Liver (tissue), 9 donors: ENCODE measurements around the gene BTN3A1. TPM values are rescaled to one million over a fixed set of nuclear protein-coding genes. Genes with fewer than 3 reads are reported as not detected.
"Not testable (repeated sequence)": the region's sequence is repeated elsewhere in the genome, so short reads cannot be mapped to it uniquely, and the experiment has no call there.

Experiments used
- DNase-seq: peaks from one replicate; pipeline ENCODE4 v3.0.0-alpha.2; 2017; ENCODE audit warnings: low spot score
- H3K27ac ChIP-seq, 2 donors: one replicate each; pipeline ENCODE4 v1.7.0; 2013; ENCODE audit warnings: inconsistent platforms in 2 of 2, low read length in 2 of 2, control low read depth in 1 of 2, low read depth in 1 of 2, mild to moderate bottlenecking in 1 of 2
- H3K27me3 ChIP-seq, 4 donors: one replicate each; pipeline versions ENCODE4 v1.6.1 to v1.7.0; 2013; ENCODE audit warnings: low read length in 3 of 4, inconsistent platforms in 1 of 4, mild to moderate bottlenecking in 1 of 4, moderate library complexity in 1 of 4; ENCODE audit not compliant: control insufficient read depth in 4 of 4, insufficient read depth in 4 of 4
- H3K36me3 ChIP-seq, 4 donors: one replicate each; pipeline versions ENCODE4 v1.6.1 to v1.7.0; 2013; ENCODE audit warnings: low read length in 3 of 4, mild to moderate bottlenecking in 3 of 4, low read depth in 1 of 4, moderate library complexity in 1 of 4; ENCODE audit not compliant: control insufficient read depth in 4 of 4, insufficient read depth in 3 of 4
- H3K4me1 ChIP-seq, 4 donors: one replicate each; pipeline versions ENCODE4 v1.6.1 to v1.7.0; 2013; ENCODE audit warnings: low read length in 3 of 4, mild to moderate bottlenecking in 3 of 4, moderate library complexity in 1 of 4; ENCODE audit not compliant: control insufficient read depth in 4 of 4, insufficient read depth in 4 of 4
- H3K4me3 ChIP-seq, 3 donors: one replicate each; pipeline versions ENCODE4 v1.6.1 to v1.7.0; 2013; ENCODE audit warnings: low read length in 3 of 3, control low read depth in 1 of 3, low read depth in 1 of 3, mild to moderate bottlenecking in 1 of 3
- H3K9ac ChIP-seq, 2 donors: one replicate each; pipeline ENCODE4 v1.7.0; 2013; ENCODE audit warnings: low read length in 2 of 2, mild to moderate bottlenecking in 2 of 2, moderate library complexity in 2 of 2, control low read depth in 1 of 2, low read depth in 1 of 2
- H3K9me3 ChIP-seq, 4 donors: one replicate each; pipeline versions ENCODE4 v1.6.1 to v1.7.0; 2013; ENCODE audit warnings: low read length in 3 of 4; ENCODE audit not compliant: control insufficient read depth in 4 of 4
- EGR1 ChIP-seq, 2 donors: IDR thresholded peaks; 2 replicates each; pipeline ENCODE4 v1.6.1; 2016 to 2018; ENCODE audit warnings: antibody characterized with exemption in 2 of 2, low read depth in 2 of 2
- FOXA2 ChIP-seq: IDR thresholded peaks from 2 replicates; pipeline ENCODE4 v1.6.1; 2016; ENCODE audit warnings: antibody characterized with exemption
- GABPA ChIP-seq, 2 donors: IDR thresholded peaks in 1 of 2; conservative IDR thresholded peaks in 1 of 2; 2 replicates each; pipeline ENCODE4 v1.6.1; 2016; ENCODE audit warnings: antibody characterized with exemption in 2 of 2, mild to moderate bottlenecking in 1 of 2, moderate library complexity in 1 of 2
- HNF4A ChIP-seq, 2 donors: conservative IDR thresholded peaks; 2 replicates each; pipeline ENCODE4 v1.6.1; 2016; ENCODE audit warnings: antibody characterized with exemption in 2 of 2, mild to moderate bottlenecking in 2 of 2
- HNF4G ChIP-seq: IDR thresholded peaks from 2 replicates; pipeline ENCODE4 v1.6.1; 2016; ENCODE audit warnings: antibody characterized with exemption
- RAD21 ChIP-seq, 2 donors: IDR thresholded peaks; 2 replicates each; pipeline ENCODE4 v1.6.1; 2016; ENCODE audit warnings: antibody characterized with exemption in 2 of 2, mild to moderate bottlenecking in 2 of 2
- RXRA ChIP-seq, 2 donors: IDR thresholded peaks; 2 replicates each; pipeline ENCODE4 v1.6.1; 2017 to 2018; ENCODE audit warnings: antibody characterized with exemption in 2 of 2, mild to moderate bottlenecking in 1 of 2
- TAF1 ChIP-seq: conservative IDR thresholded peaks from 2 replicates; pipeline ENCODE4 v1.6.1; 2016; ENCODE audit warnings: antibody characterized with exemption, mild to moderate bottlenecking
- YY1 ChIP-seq: IDR thresholded peaks from 2 replicates; pipeline ENCODE4 v1.6.1; 2016; ENCODE audit warnings: antibody characterized with exemption, mild to moderate bottlenecking
- ZBTB33 ChIP-seq: IDR thresholded peaks from 2 replicates; pipeline ENCODE4 v1.6.1; 2016; ENCODE audit warnings: antibody characterized with exemption
- WGBS: extraction: QIAGEN DNeasy Blood & Tissue Kit; methylation state at CpG from one replicate; pipeline ENCODE4 v1.1.7; 2013; 5-methylcytosine and 5-hydroxymethylcytosine counted together
- polyA plus RNA-seq, 2 donors: library from polyadenylated mRNA; stranded (reverse) in 1 of 2; unstranded in 1 of 2; fragments of 200-250 nt in 1 of 2; fragments of >200 nt in 1 of 2; fragmentation: Nextera tagmentation in 1 of 2; extraction: Ambion mirVana in 1 of 2; gene quantifications; one replicate each; pipeline versions ENCODE4 v1.2.1 to v1.2.3, GENCODE V29; 2013 to 2015
- total RNA-seq, 2 donors: library from RNA; depleted of rRNA; stranded (reverse); fragments of >200 nt; gene quantifications; one replicate each; pipeline ENCODE4 v1.2.3, GENCODE V29; 2014
- TF ChIP-seq, protein P1 (sequence below): IDR thresholded peaks from 2 replicates; pipeline ENCODE4 v1.6.1; 2016; ENCODE audit warnings: antibody characterized with exemption, mild to moderate bottlenecking
- TF ChIP-seq, protein P2 (sequence below): fragments of 150-350 bp; IDR thresholded peaks from 2 replicates; pipeline ENCODE4 v1.5.1; 2017; ENCODE audit warnings: improper control_type of control experiment, low read depth, low read length; ENCODE audit not compliant: missing input control
- donor health status: healthy.
- donor health status: healthy.
- donor health status: healthy.
- donor health status: healthy.
- donor health status: healthy.

The BTN3A1 gene
- total and polyA plus RNA-seq, 4 donors: 2.3 to 17.1 (median 6.3) TPM

GRCh38 chr6:26457806-26458688 is 56.0 kb downstream of the BTN3A1 start, which contains the start of gene BTN2A1:
Gene BTN2A1, plus strand, starts transcription at chr6:26457955. Its CDS starts 682 bp downstream, at chr6:26458637.
- peak in 1 of 2 donors; percentile 20 for TF ChIP-seq RAD21 (IDR thresholded peaks at IDR 0.05)
- peak; percentile 51 for TF ChIP-seq TAF1
- no peak for TF ChIP-seq FOXA2
- no peak for TF ChIP-seq EGR1 (IDR thresholded peaks at IDR 0.05; ENCODE audit: low read depth in 2 of 2)
- peak; percentile 97 for TF ChIP-seq YY1
- TF ChIP-seq, protein P1, sequence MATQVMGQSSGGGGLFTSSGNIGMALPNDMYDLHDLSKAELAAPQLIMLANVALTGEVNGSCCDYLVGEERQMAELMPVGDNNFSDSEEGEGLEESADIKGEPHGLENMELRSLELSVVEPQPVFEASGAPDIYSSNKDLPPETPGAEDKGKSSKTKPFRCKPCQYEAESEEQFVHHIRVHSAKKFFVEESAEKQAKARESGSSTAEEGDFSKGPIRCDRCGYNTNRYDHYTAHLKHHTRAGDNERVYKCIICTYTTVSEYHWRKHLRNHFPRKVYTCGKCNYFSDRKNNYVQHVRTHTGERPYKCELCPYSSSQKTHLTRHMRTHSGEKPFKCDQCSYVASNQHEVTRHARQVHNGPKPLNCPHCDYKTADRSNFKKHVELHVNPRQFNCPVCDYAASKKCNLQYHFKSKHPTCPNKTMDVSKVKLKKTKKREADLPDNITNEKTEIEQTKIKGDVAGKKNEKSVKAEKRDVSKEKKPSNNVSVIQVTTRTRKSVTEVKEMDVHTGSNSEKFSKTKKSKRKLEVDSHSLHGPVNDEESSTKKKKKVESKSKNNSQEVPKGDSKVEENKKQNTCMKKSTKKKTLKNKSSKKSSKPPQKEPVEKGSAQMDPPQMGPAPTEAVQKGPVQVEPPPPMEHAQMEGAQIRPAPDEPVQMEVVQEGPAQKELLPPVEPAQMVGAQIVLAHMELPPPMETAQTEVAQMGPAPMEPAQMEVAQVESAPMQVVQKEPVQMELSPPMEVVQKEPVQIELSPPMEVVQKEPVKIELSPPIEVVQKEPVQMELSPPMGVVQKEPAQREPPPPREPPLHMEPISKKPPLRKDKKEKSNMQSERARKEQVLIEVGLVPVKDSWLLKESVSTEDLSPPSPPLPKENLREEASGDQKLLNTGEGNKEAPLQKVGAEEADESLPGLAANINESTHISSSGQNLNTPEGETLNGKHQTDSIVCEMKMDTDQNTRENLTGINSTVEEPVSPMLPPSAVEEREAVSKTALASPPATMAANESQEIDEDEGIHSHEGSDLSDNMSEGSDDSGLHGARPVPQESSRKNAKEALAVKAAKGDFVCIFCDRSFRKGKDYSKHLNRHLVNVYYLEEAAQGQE: peak; percentile 8
- WGBS: under 1% methylated on average over 31 of the region's 31 CpGs
- DNase-seq: peak; percentile 64
- Histone ChIP-seq H3K27ac (peak within 1 kb of the TSS; percentile 80 to 96), H3K4me3 (peak within 1 kb of the TSS; percentile 86 to 97 (median 89)), H3K9me3 (no peaks in the 10 kb centered on the region), H3K9ac (peak within 1 kb of the TSS; percentile 79 to 98), H3K4me1 (peaks cover 0 to 19% (median 13%) of the 10 kb centered on the region in 4 donors), H3K36me3 (peaks cover 0 to 15% (median 8%) of the 10 kb centered on the region in 4 donors), H3K27me3 (no peaks in the 10 kb centered on the region)

DNA sequence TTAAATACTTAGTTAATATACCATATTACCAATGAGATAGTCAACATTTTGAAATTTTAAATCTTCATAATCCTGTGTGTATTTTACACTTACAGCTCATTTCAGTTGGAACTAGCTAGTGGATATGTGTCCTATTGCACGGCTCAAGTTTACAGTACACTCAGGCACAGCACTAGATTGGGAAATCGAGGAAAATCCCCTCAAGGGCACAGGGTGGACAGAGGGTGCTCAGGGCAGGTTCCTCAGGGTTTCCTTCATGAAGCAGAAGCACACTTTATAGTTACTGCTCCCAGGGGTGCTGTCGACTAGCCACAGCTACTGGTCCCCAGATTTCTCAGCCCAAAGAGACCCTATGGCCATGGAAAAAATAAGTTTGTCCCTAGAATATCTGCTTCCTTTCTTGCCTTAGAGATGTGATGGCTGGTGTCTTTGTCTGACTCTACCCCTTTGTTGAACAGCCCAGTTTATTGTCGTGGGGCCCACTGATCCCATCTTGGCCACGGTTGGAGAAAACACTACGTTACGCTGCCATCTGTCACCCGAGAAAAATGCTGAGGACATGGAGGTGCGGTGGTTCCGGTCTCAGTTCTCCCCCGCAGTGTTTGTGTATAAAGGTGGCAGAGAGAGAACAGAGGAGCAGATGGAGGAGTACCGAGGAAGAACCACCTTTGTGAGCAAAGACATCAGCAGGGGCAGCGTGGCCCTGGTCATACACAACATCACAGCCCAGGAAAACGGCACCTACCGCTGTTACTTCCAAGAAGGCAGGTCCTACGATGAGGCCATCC is 57.1 kb downstream of the BTN3A1 start:
- no peak overlapping the region for H3K4me3 ChIP-seq
- TF ChIP-seq GABPA (IDR thresholded peaks at IDR 0.05 in 1 of 2, conservative IDR thresholded peaks at IDR 0.05 in 1 of 2) (no peak), TAF1 (no peak), HNF4A (conservative IDR thresholded peaks at IDR 0.05) (no peak), HNF4G (no peak), RAD21 (IDR thresholded peaks at IDR 0.05) (no peak), EGR1 (IDR thresholded peaks at IDR 0.05; ENCODE audit: low read depth in 2 of 2) (no peak), YY1 (no peak), ZBTB33 (no peak), RXRA (IDR thresholded peaks at IDR 0.05) (no peak)
- TF ChIP-seq, protein P1: no peak
- TF ChIP-seq, protein P2, sequence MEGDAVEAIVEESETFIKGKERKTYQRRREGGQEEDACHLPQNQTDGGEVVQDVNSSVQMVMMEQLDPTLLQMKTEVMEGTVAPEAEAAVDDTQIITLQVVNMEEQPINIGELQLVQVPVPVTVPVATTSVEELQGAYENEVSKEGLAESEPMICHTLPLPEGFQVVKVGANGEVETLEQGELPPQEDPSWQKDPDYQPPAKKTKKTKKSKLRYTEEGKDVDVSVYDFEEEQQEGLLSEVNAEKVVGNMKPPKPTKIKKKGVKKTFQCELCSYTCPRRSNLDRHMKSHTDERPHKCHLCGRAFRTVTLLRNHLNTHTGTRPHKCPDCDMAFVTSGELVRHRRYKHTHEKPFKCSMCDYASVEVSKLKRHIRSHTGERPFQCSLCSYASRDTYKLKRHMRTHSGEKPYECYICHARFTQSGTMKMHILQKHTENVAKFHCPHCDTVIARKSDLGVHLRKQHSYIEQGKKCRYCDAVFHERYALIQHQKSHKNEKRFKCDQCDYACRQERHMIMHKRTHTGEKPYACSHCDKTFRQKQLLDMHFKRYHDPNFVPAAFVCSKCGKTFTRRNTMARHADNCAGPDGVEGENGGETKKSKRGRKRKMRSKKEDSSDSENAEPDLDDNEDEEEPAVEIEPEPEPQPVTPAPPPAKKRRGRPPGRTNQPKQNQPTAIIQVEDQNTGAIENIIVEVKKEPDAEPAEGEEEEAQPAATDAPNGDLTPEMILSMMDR: no peak
- no peaks in the 10 kb centered on the region for H3K27me3 ChIP-seq
- H3K36me3 ChIP-seq: peaks cover 0 to 25% (median 19%) of the 10 kb centered on the region in 4 donors
- peaks cover 0 to 19% (median 13%) of the 10 kb centered on the region in 4 donors for H3K4me1 ChIP-seq
- DNase-seq: no peak
- H3K9me3 ChIP-seq: no peaks in the 10 kb centered on the region
- H3K9ac ChIP-seq: no peak overlapping the region
- H3K27ac ChIP-seq: no peak overlapping the region
- 91% methylated on average over 16 of the region's 16 CpGs for WGBS

DNA sequence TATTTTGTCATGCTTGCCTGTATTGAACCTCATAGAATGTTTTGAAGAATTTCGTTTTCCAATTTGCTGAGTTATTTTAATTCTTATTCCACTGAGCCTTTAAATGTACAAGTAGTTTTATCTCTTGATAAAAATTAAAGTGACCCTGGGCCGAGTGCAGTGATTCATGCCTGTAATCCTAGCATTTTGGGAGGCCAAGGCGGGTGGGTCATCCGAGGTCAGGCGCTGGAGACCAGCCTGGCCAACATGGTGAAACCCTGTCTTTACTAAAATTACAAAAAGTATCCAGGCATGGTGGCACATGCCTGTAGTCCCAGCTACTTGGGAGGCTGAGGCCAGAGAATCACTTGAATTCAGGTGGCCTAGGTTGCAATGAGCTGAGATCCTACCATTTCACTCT is 59.3 kb downstream of the BTN3A1 start:
- Histone ChIP-seq H3K36me3 (peaks cover 0 to 44% (median 36%) of the 10 kb centered on the region in 4 donors), H3K4me1 (peaks cover 0 to 19% (median 13%) of the 10 kb centered on the region in 4 donors)
- not testable (repeated sequence) for H3K4me3 ChIP-seq, DNase-seq, H3K27me3 ChIP-seq, H3K9ac ChIP-seq, H3K9me3 ChIP-seq, H3K27ac ChIP-seq
- WGBS: 84% methylated on average over 5 of the region's 5 CpGs
